Urinary bladder (tissue), 4 donors: ENCODE data around the gene TTC31. TPM values are rescaled to one million over a fixed set of nuclear protein-coding genes. Genes with fewer than 3 reads are reported as not detected.

Experiments
- DNase-seq: peaks from one replicate; pipeline ENCODE4 v3.0.0-alpha.2; 2015; ENCODE audit errors: extremely low spot score
- H3K27ac ChIP-seq: one replicate; pipeline ENCODE4 v1.5.1; 2013; ENCODE audit warnings: low read depth, mild to moderate bottlenecking, moderate library complexity
- H3K36me3 ChIP-seq: one replicate; pipeline ENCODE4 v1.6.1; 2013; ENCODE audit warnings: mild to moderate bottlenecking, moderate library complexity; ENCODE audit not compliant: insufficient read depth
- H3K4me1 ChIP-seq: one replicate; pipeline ENCODE4 v1.6.1; 2013; ENCODE audit warnings: mild to moderate bottlenecking, moderate library complexity; ENCODE audit not compliant: insufficient read depth
- H3K4me3 ChIP-seq: one replicate; pipeline ENCODE4 v1.5.1; 2013; ENCODE audit warnings: low read depth, low read length
- WGBS: extraction: QIAGEN DNeasy Blood & Tissue Kit; methylation state at CpG from one replicate; pipeline ENCODE4 v1.1.7; 2013; 5-methylcytosine and 5-hydroxymethylcytosine counted together
- polyA plus RNA-seq: library from polyadenylated mRNA; stranded (reverse); fragments of 200-250 nt; gene quantifications from one replicate; pipeline ENCODE4 v1.2.3, GENCODE V29; 2013
- total RNA-seq: library from RNA; depleted of rRNA; stranded (reverse); fragments of >200 nt; gene quantifications from one replicate; pipeline ENCODE4 v1.2.3, GENCODE V29; 2014
- donor health status: healthy with polysubstance abuse.
- donor health status: healthy.

TTC31 gene
- total and polyA plus RNA-seq, 2 donors, result 10.8 to 20.9 TPM

DNA sequence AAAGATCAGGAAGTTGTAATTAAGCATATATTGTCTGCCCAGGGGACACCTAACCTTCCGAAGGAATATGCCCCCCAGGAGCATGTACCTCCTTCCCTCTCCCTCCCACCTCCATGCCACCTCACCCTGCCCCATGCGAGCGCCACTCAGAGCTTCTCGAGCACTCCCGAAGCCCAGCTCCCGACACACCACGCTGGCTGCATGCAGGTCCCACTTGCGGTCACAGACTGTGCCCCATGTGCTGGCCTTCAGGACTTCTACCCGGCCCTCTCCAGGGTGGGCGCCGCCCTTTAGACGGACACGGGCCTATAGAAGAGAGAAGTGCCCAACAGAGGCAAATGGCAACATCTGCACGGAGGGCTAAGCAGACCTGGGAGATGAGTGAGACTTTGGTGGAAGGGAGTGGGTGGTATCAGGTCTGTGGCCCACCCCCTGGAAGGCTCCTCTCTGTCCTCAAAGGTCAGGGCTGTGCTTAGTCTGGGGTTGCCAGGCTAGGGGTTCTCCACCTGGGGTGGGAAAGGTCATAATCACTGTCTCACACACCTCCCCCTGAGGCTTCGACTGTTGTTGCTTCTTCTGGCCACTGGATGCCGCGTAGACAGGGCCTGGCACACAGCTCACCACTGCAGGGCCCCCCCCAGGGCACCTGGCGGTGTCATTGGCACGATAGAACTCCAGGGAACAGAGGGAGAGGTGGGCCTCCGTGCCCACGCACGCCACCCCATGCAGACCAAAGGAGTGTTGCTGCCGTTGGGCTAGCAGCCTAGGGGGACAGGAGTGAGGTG is 53.5 kb downstream of the TTC31 start:
- DNase-seq, result no peak
- Histone ChIP-seq H3K27ac (no peak overlapping the region), H3K4me3 (no peak overlapping the region), H3K36me3 (no peaks in the 10 kb centered on the region), H3K4me1 (no peaks in the 10 kb centered on the region)
- 88% methylated on average over 23 of the region's 23 CpGs for WGBS

DNA sequence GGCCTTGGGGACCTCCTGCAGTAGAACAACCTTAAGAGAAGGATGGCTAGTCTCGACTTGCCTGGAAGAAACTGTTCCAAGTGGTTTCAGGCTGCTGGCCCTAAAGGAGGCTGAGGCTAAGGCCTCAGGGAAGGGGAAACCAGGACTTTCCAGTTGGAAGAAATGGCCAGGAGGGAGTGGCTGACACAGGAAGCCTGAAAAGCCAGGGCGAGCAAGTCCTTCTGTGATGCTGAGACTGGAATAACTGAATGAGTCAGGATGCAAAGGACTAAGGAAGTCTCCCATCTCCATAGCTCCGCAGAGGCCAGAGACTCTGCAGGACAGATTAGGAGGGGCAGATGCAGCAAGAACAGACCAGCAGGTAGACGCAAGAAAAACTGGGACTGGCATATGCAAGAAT is 54.3 kb downstream of the TTC31 start:
- H3K36me3 ChIP-seq, result no peaks in the 10 kb centered on the region
- no peaks in the 10 kb centered on the region for H3K4me1 ChIP-seq
- H3K27ac ChIP-seq, result no peak overlapping the region
- DNase-seq, result no peak
- 62% methylated on average over 4 of the region's 4 CpGs for WGBS
- no peak overlapping the region for H3K4me3 ChIP-seq

DNA sequence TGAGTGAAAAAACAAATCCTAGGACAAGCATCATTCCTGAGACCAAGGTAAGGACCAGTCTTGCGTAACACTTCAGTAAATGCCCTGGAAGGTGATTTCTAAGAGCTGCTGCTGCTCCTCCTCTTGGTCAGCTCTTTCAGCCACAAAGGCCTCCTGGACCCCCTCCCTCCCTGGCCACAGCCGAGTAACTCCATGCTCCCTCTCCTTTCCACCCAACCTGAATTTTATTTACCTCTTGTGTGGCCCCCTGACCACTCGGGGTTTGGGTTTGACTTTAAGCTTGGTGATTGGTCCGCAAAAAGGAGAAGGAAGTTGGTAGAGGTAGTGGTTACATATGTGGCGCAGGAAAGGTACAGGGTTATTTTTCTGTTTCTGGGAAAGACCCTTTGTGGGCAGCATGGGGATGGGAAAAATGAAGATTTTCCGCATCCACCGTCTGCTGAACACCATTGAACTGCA is 56.0 kb downstream of the TTC31 start:
- Histone ChIP-seq H3K27ac (no peak overlapping the region), H3K4me3 (no peak overlapping the region), H3K4me1 (no peaks in the 10 kb centered on the region), H3K36me3 (no peaks in the 10 kb centered on the region)
- no peak for DNase-seq
- 77% methylated on average over 7 of the region's 7 CpGs for WGBS

DNA sequence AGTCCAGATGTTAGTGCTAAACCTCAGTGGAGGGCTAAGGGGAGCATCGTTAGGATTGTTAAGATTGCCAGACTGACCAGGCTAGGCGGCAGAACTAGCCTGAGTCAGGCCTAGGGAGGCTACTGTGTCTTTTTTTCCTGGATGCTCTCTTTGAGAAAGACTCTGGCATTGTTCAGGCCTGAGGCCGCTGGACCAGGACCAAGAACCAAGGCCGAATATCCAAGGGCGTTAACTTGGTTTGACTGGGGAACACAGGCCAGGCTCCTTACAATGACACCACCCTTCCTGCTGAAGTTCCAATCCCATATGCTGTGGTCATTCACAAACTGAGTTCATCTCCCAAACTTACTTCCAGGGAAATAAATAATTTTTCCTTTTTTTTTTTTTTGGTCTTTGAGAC is 57.4 kb downstream of the TTC31 start:
- WGBS, result 60% methylated on average over 5 of the region's 5 CpGs
- no peak overlapping the region for H3K27ac ChIP-seq
- DNase-seq, result no peak
- no peak overlapping the region for H3K4me3 ChIP-seq
- H3K4me1 ChIP-seq, result no peaks in the 10 kb centered on the region
- H3K36me3 ChIP-seq, result no peaks in the 10 kb centered on the region

DNA sequence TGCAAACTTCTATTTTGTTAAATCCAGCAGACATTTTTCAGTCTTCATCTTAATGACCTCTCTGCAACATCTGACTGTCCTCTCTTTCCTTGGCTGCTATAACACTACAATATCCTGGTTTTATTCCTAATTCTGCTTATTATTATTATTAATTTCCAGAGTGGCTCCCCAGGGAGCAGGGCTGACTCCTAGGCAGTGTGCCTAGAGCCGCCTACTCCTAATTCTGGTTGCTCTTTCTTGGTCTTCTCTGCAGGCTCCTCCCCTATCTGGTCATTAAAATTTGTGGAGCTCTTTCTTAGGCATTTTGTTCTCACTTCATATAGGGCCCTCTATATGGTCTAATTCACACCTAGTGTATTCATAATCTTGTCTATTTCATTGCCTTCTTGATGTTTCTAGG is 60.1 kb downstream of the TTC31 start:
- no peak overlapping the region for H3K4me3 ChIP-seq

More for the DNA sequence above, 60.1 kb downstream of the TTC31 start:
- WGBS, result 76% methylated on average over 1 of the region's 1 CpG
- Histone ChIP-seq H3K4me1 (no peaks in the 10 kb centered on the region), H3K27ac (no peak overlapping the region), H3K36me3 (no peaks in the 10 kb centered on the region)
- DNase-seq, result no peak

Other genes starting within 250 kb of the TTC31 start
- gene SLC4A5, start 139.7 kb upstream of the TTC31 start, total RNA-seq, result 3.8 TPM
- 0.92 TPM for gene SLC4A5, start 139.7 kb upstream of the TTC31 start, polyA plus RNA-seq
- 62.1 TPM for gene DCTN1, start 102.8 kb upstream of the TTC31 start, total RNA-seq
- gene DCTN1, start 102.8 kb upstream of the TTC31 start, polyA plus RNA-seq, result 118 TPM
- gene C2orf81, start 61.5 kb upstream of the TTC31 start, total RNA-seq, result 0.74 TPM
- 4.9 TPM for gene C2orf81, start 61.5 kb upstream of the TTC31 start, polyA plus RNA-seq
- gene WDR54, start 61.4 kb upstream of the TTC31 start, total RNA-seq, result 7.8 TPM
- gene WDR54, start 61.4 kb upstream of the TTC31 start, polyA plus RNA-seq, result 21.5 TPM
- gene RTKN, start 41.1 kb upstream of the TTC31 start, total RNA-seq, result 18.0 TPM
- 14.2 TPM for gene RTKN, start 41.1 kb upstream of the TTC31 start, polyA plus RNA-seq
- gene INO80B, start 28.0 kb upstream of the TTC31 start, total RNA-seq, result 13.5 TPM
- 35.2 TPM for gene INO80B, start 28.0 kb upstream of the TTC31 start, polyA plus RNA-seq
- 23.1 TPM for gene WBP1, start 24.6 kb upstream of the TTC31 start, total RNA-seq
- gene WBP1, start 24.6 kb upstream of the TTC31 start, polyA plus RNA-seq, result 99.3 TPM
- 28.4 TPM for gene MOGS, start 17.7 kb upstream of the TTC31 start, total RNA-seq
- 27.2 TPM for gene MOGS, start 17.7 kb upstream of the TTC31 start, polyA plus RNA-seq
- 14.0 TPM for gene MRPL53, start 10.4 kb upstream of the TTC31 start, total RNA-seq
- gene MRPL53, start 10.4 kb upstream of the TTC31 start, polyA plus RNA-seq, result 75.2 TPM
- gene CCDC142, start 83 bp upstream of the TTC31 start, total RNA-seq, result 28.2 TPM
- 7.0 TPM for gene CCDC142, start 83 bp upstream of the TTC31 start, polyA plus RNA-seq
- gene LBX2, start 16.5 kb downstream of the TTC31 start, total RNA-seq, result 0.95 TPM
- gene LBX2, start 16.5 kb downstream of the TTC31 start, polyA plus RNA-seq, result 0.95 TPM
- gene PCGF1, start 24.6 kb downstream of the TTC31 start, total RNA-seq, result 21.7 TPM
- 19.2 TPM for gene PCGF1, start 24.6 kb downstream of the TTC31 start, polyA plus RNA-seq
- 0.63 TPM for gene TLX2, start 31.4 kb downstream of the TTC31 start, total RNA-seq
- gene TLX2, start 31.4 kb downstream of the TTC31 start, polyA plus RNA-seq, result 0.51 TPM
- gene DQX1, start 43.1 kb downstream of the TTC31 start, total RNA-seq, result 0.37 TPM
- gene DQX1, start 43.1 kb downstream of the TTC31 start, polyA plus RNA-seq, result 0.27 TPM
- 57.7 TPM for gene AUP1, start 46.6 kb downstream of the TTC31 start, total RNA-seq
- gene AUP1, start 46.6 kb downstream of the TTC31 start, polyA plus RNA-seq, result 112 TPM
- 25.1 TPM for gene HTRA2, start 46.9 kb downstream of the TTC31 start, total RNA-seq
- 37.3 TPM for gene HTRA2, start 46.9 kb downstream of the TTC31 start, polyA plus RNA-seq
- 14.6 TPM for gene LOXL3, start 70.9 kb downstream of the TTC31 start, total RNA-seq
- 8.6 TPM for gene LOXL3, start 70.9 kb downstream of the TTC31 start, polyA plus RNA-seq
- 6.0 TPM for gene DOK1, start 71.6 kb downstream of the TTC31 start, total RNA-seq
- 18.7 TPM for gene DOK1, start 71.6 kb downstream of the TTC31 start, polyA plus RNA-seq
- 0.21 TPM for gene M1AP, start 165.2 kb downstream of the TTC31 start, total RNA-seq
- 0.15 TPM for gene M1AP, start 165.2 kb downstream of the TTC31 start, polyA plus RNA-seq
- 2.2 TPM for gene SEMA4F, start 171.2 kb downstream of the TTC31 start, total RNA-seq
- gene SEMA4F, start 171.2 kb downstream of the TTC31 start, polyA plus RNA-seq, result 5.0 TPM